AG04450 (cell line): ENCODE measurements around the gene TBC1D2. TPM values are rescaled to one million over a fixed set of nuclear protein-coding genes. Genes with fewer than 3 reads are reported as not detected.

Experiments
- CTCF ChIA-PET: fragments of 300-600, 350-600 bp; formaldehyde crosslinking; extraction: SDS; loops from one replicate; lab custom pipeline; 2022; ENCODE audit warnings: antibody characterized with exemption, inconsistent platforms; lab: Charles Lee
- POLR2A ChIA-PET: fragments of 350-600 bp; formaldehyde crosslinking; extraction: SDS; loops from one replicate; lab custom pipeline; 2021; ENCODE audit warnings: antibody characterized with exemption, inconsistent platforms; lab: Yijun Ruan, JAX
- DNase-seq: peaks from one replicate; pipeline ENCODE4 v3.0.0-alpha.2; 2011; ENCODE audit warnings: low read depth, low spot score
- H3K27ac ChIP-seq: one replicate; pipeline ENCODE4 v1.5.1; 2012; ENCODE audit warnings: low read depth, low read length, control low read depth
- H3K27me3 ChIP-seq: one replicate; pipeline ENCODE4 v1.6.0; 2012; ENCODE audit warnings: low read length; ENCODE audit not compliant: control insufficient read depth, insufficient read depth
- H3K4me3 ChIP-seq: 2 replicates; pipeline ENCODE4 v1.5.1; 2011; ENCODE audit warnings: mild to moderate bottlenecking, low read depth, low read length, control low read depth
- H3K9me3 ChIP-seq: 2 replicates; pipeline ENCODE4 v1.5.1; 2012; ENCODE audit warnings: low read length; ENCODE audit not compliant: control insufficient read depth, insufficient read depth
- polyA plus RNA-seq: library from polyadenylated mRNA; depleted of rRNA; stranded (reverse); fragments of >200 nt; gene quantifications from 2 replicates; pipeline ENCODE4 v1.2.3, GENCODE V29; 2011
- TF ChIP-seq, protein P1 (sequence below): IDR thresholded peaks from 2 replicates; pipeline ENCODE4 v1.5.1; 2011; ENCODE audit warnings: low read depth, low read length, control low read depth, inconsistent platforms

Gene TBC1D2
- polyA plus RNA-seq, 1 experiment, result 17.2 TPM

DNA sequence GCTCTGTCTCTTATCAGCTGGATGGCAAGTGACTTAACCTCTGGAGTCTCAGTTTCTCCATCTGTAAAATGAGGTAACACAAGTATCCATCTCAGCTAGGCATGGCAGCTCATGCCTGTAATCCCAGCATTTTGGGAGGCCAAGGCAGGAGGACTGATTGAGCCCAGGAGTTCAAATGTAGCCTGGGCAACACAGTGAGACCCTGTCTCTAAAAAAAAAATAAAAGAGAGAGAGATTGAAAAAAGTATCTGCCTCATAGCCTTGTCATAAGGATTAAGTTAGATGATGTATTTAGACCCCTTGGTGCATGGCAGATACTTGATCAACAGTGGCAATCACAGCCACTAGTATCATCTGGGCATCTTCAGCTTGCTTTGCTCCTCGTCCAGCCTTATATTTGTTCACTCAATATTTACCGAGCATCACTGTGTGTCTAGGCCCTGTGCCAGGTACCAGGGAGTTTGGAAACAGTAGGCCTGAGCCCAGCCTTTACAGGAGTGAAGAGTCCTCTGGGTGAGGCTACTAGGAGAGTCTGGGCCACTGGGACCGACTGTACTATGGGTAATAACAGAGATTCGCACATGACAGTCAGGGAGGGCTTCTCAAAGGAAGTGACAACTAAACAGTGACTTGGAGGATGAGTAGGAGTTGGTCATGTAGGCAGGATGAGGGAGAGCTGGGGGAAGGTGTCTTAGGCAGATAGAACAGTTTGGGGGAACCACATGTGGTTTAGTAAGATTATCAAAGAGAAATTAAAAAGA, 97.2 kb downstream of the TBC1D2 start:
- Histone ChIP-seq H3K27me3 (peaks cover 10% of the 10 kb centered on the region), H3K4me3 (no peak overlapping the region), H3K27ac (no peak overlapping the region), H3K9me3 (no peaks in the 10 kb centered on the region)
- no peak for DNase-seq
- ChIA-PET CTCF (no interaction called here), POLR2A (interaction anchor here (0.7 kb wide), 1 partner anchor 57 kb away, joined by 3 read pairs; no protein-coding TSS in a partner anchor)
- TF ChIP-seq, protein P1, sequence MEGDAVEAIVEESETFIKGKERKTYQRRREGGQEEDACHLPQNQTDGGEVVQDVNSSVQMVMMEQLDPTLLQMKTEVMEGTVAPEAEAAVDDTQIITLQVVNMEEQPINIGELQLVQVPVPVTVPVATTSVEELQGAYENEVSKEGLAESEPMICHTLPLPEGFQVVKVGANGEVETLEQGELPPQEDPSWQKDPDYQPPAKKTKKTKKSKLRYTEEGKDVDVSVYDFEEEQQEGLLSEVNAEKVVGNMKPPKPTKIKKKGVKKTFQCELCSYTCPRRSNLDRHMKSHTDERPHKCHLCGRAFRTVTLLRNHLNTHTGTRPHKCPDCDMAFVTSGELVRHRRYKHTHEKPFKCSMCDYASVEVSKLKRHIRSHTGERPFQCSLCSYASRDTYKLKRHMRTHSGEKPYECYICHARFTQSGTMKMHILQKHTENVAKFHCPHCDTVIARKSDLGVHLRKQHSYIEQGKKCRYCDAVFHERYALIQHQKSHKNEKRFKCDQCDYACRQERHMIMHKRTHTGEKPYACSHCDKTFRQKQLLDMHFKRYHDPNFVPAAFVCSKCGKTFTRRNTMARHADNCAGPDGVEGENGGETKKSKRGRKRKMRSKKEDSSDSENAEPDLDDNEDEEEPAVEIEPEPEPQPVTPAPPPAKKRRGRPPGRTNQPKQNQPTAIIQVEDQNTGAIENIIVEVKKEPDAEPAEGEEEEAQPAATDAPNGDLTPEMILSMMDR, result no peak

DNA sequence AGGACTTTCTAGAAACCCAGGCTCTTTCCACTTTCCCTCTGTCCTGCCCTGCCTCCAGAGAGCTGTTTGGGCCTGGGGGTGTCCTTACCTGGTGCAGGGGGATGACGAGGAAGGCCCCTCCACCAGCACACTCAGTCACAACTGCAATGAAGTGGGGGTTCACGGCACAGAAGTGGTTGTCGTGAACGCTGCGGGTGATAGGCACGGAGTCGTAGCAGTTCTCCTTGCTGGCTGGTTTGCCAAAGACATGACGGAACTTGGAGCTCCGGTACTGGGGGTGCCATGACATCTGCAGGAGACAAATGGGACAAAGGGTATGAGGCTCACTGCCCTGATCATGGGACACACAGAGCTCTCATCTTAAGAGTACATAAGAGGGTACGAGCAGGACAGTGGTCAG, 98.1 kb downstream of the TBC1D2 start:
- Histone ChIP-seq H3K27ac (no peak overlapping the region), H3K27me3 (peaks cover 10% of the 10 kb centered on the region), H3K9me3 (no peaks in the 10 kb centered on the region), H3K4me3 (no peak overlapping the region)
- DNase-seq, result no peak
- TF ChIP-seq, protein P1, result no peak
- ChIA-PET CTCF (no interaction called here), POLR2A (no interaction called here)

DNA sequence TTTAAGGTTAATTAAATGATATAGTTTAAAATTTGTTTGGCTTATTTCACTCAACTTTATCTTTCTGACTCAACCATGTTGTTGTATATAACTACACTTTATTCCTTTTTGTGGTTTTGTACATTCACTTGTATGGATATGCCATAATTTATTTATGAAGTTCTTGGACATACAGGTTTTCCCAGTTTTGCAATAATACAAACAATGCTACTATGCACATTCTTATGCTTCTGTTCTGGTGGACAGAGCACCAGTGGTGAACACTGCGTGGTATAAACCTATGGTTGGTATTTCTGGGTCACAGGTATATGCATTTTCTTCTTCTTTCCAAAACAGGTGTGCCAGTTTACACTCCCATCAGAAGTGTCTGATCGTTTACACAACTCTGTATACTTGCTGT, 100.8 kb downstream of the TBC1D2 start:
- CTCF ChIA-PET, result interaction anchor here (0.7 kb wide), 1 partner anchor 12 kb away, joined by 4 read pairs; no protein-coding TSS in a partner anchor
- Histone ChIP-seq H3K9me3 (no peaks in the 10 kb centered on the region), H3K27me3 (peaks cover 6% of the 10 kb centered on the region), H3K27ac (no peak overlapping the region), H3K4me3 (no peak overlapping the region)
- no peak for DNase-seq
- POLR2A ChIA-PET, result no interaction called here
- TF ChIP-seq, protein P1, result no peak

DNA sequence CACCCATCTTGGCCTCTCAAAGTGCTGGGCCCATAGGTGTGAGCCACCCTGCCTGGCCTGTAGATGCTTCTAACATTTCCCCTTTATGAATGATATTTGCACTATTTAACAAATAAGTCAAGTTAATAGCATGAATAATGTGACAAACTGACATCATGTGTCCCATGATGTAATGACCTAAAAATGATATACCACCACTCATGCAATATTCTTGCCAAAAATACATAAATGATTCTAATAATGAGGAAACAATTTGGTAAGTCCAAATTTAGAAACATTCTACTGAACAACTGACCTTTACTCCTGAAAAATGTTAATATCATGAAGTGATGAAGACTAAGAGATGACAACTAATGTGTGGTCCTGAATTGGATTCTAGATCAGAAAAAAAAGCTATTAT, 102.9 kb downstream of the TBC1D2 start:
- TF ChIP-seq, protein P1, result no peak
- DNase-seq, result no peak
- ChIA-PET POLR2A (no interaction called here), CTCF (no interaction called here)
- peaks cover 7% of the 10 kb centered on the region for H3K27me3 ChIP-seq
- no peak overlapping the region for H3K4me3 ChIP-seq
- no peak overlapping the region for H3K27ac ChIP-seq
- no peaks in the 10 kb centered on the region for H3K9me3 ChIP-seq

DNA sequence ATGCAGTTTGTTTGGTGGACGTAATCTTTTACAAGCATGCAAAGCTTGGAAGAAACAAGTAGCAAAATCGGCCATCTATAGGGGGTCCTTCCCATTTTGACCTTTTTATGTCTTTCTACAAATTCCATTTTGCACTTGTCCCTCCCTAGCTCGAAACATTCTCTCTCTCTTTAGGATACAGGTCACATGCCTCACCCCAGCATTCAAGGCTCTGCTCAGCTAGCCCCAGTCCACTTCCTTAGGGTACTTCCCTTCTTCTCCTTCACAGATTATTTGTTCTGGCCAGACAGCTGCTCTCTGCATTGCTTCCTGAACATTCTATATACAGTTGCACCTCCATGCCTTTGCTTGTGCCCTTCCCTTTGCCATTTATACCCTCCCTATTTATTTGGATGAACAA, 104.7 kb downstream of the TBC1D2 start:
- no peak for DNase-seq
- TF ChIP-seq, protein P1, result no peak
- CTCF ChIA-PET, result no interaction called here
- H3K9me3 ChIP-seq, result no peaks in the 10 kb centered on the region
- no peak overlapping the region for H3K4me3 ChIP-seq
- no peak overlapping the region for H3K27ac ChIP-seq
- POLR2A ChIA-PET, result no interaction called here
- H3K27me3 ChIP-seq, result peaks cover 7% of the 10 kb centered on the region
